Effector memory CD4-positive, alpha-beta T cell (primary cell): ENCODE measurements around the gene MICU1.

Experiments
- DNase-seq, 3 donors: peaks; one replicate each; pipeline ENCODE4 v3.0.0-alpha.2; 2020
- H3K27ac ChIP-seq: 2 replicates; pipeline ENCODE4 v1.7.0; 2013; ENCODE audit warnings: mild to moderate bottlenecking, low read length, moderate library complexity; ENCODE audit not compliant: insufficient read depth, poor library complexity, severe bottlenecking
- H3K27me3 ChIP-seq: replicated peaks from 2 replicates; pipeline ENCODE4 v1.7.0; 2013; ENCODE audit warnings: mild to moderate bottlenecking, low read length; ENCODE audit not compliant: insufficient read depth, control insufficient read depth, poor library complexity, severe bottlenecking
- H3K36me3 ChIP-seq: 2 replicates; pipeline ENCODE4 v1.7.0; 2013; ENCODE audit warnings: mild to moderate bottlenecking, low read length, moderate library complexity; ENCODE audit not compliant: control insufficient read depth, insufficient read depth
- H3K4me1 ChIP-seq: 2 replicates; pipeline ENCODE4 v1.7.0; 2013; ENCODE audit warnings: low read length, mild to moderate bottlenecking; ENCODE audit not compliant: control insufficient read depth, insufficient read depth, poor library complexity, severe bottlenecking
- H3K4me3 ChIP-seq: 2 replicates; pipeline ENCODE4 v1.7.0; 2013; ENCODE audit warnings: low read length, low read depth, mild to moderate bottlenecking; ENCODE audit not compliant: insufficient read depth, poor library complexity, severe bottlenecking
- H3K9me3 ChIP-seq: 2 replicates; pipeline ENCODE4 v1.7.0; 2013; ENCODE audit warnings: mild to moderate bottlenecking, low read length, moderate library complexity; ENCODE audit not compliant: control insufficient read depth

Gene MICU1

GRCh38 chr10:72517244-72517643 is 108.6 kb downstream of the MICU1 start:
- no peak overlapping the region for H3K27ac ChIP-seq
- H3K27me3 ChIP-seq, result no peaks in the 10 kb centered on the region
- no peak overlapping the region for H3K4me3 ChIP-seq
- no peaks in the 10 kb centered on the region for H3K9me3 ChIP-seq
- H3K4me1 ChIP-seq, result no peaks in the 10 kb centered on the region
- no peak for DNase-seq
- no peaks in the 10 kb centered on the region for H3K36me3 ChIP-seq

- Histone ChIP-seq H3K4me1 (no peaks in the 10 kb centered on the region), H3K4me3 (no peak overlapping the region), H3K9me3 (no peaks in the 10 kb centered on the region), H3K36me3 (no peaks in the 10 kb centered on the region), H3K27ac (no peak overlapping the region), H3K27me3 (no peaks in the 10 kb centered on the region)
- no peak for DNase-seq
Observed at GRCh38 chr10:72515455-72515854, 110.4 kb downstream of the MICU1 start.

DNA sequence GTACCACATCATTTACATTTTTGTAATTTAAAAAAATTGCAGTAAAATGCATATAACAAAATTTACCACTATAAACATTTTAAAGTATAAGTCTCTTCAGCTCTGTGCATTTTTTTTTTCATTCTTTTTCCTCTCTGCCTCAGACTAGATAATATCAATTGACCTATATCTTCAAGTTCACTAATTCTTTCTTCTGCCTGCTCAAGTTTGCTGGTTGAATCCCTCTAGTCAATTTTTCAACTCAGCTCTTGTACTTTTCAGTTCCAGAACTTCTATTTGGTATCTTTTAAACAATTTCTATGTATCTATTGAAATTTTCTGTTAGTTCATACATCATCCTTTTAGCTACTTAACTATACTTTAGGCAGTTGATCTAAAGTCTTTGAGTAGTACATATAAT is 112.0 kb downstream of the MICU1 start:
- H3K9me3 ChIP-seq, result no peaks in the 10 kb centered on the region
- no peak for DNase-seq

GRCh38 chr10:72511459-72511858 is 114.4 kb downstream of the MICU1 start:
- DNase-seq, result no peak
- Histone ChIP-seq H3K36me3 (no peaks in the 10 kb centered on the region), H3K9me3 (no peaks in the 10 kb centered on the region), H3K4me1 (no peaks in the 10 kb centered on the region), H3K27me3 (no peaks in the 10 kb centered on the region), H3K4me3 (no peak overlapping the region), H3K27ac (no peak overlapping the region)

More for the DNA sequence above, 112.0 kb downstream of the MICU1 start:
- no peaks in the 10 kb centered on the region for H3K4me1 ChIP-seq
- H3K27me3 ChIP-seq, result no peaks in the 10 kb centered on the region
- H3K36me3 ChIP-seq, result no peaks in the 10 kb centered on the region
- H3K27ac ChIP-seq, result no peak overlapping the region
- H3K4me3 ChIP-seq, result no peak overlapping the region

- Histone ChIP-seq H3K27me3 (no peaks in the 10 kb centered on the region), H3K4me3 (no peak overlapping the region), H3K27ac (no peak overlapping the region), H3K36me3 (no peaks in the 10 kb centered on the region), H3K4me1 (no peaks in the 10 kb centered on the region), H3K9me3 (no peaks in the 10 kb centered on the region)
- no peak for DNase-seq
Observed at GRCh38 chr10:72509941-72510340, 115.9 kb downstream of the MICU1 start.

GRCh38 chr10:72509206-72509799 is 116.6 kb downstream of the MICU1 start:
- no peaks in the 10 kb centered on the region for H3K27me3 ChIP-seq
- H3K27ac ChIP-seq, result no peak overlapping the region
- H3K36me3 ChIP-seq, result no peaks in the 10 kb centered on the region
- no peak for DNase-seq
- H3K4me3 ChIP-seq, result no peak overlapping the region
- H3K9me3 ChIP-seq, result no peaks in the 10 kb centered on the region
- H3K4me1 ChIP-seq, result no peaks in the 10 kb centered on the region

- DNase-seq, result no peak
- H3K4me1 ChIP-seq, result no peaks in the 10 kb centered on the region
- no peaks in the 10 kb centered on the region for H3K36me3 ChIP-seq
- H3K27me3 ChIP-seq, result no peaks in the 10 kb centered on the region
- H3K27ac ChIP-seq, result no peak overlapping the region
- H3K4me3 ChIP-seq, result no peak overlapping the region
- H3K9me3 ChIP-seq, result no peaks in the 10 kb centered on the region
Observed at GRCh38 chr10:72508033-72508432, 117.8 kb downstream of the MICU1 start.

- Histone ChIP-seq H3K4me1 (no peaks in the 10 kb centered on the region), H3K27me3 (no peaks in the 10 kb centered on the region), H3K9me3 (no peaks in the 10 kb centered on the region), H3K27ac (no peak overlapping the region), H3K36me3 (no peaks in the 10 kb centered on the region), H3K4me3 (no peak overlapping the region)
- DNase-seq, result no peak
Observed at GRCh38 chr10:72506474-72506873, 119.4 kb downstream of the MICU1 start.

- H3K9me3 ChIP-seq, result no peaks in the 10 kb centered on the region
- DNase-seq, result no peak
- H3K36me3 ChIP-seq, result no peaks in the 10 kb centered on the region
- H3K4me1 ChIP-seq, result no peaks in the 10 kb centered on the region
- no peak overlapping the region for H3K4me3 ChIP-seq
- no peaks in the 10 kb centered on the region for H3K27me3 ChIP-seq
- H3K27ac ChIP-seq, result no peak overlapping the region
Observed at GRCh38 chr10:72505435-72505834, 120.4 kb downstream of the MICU1 start.

DNA sequence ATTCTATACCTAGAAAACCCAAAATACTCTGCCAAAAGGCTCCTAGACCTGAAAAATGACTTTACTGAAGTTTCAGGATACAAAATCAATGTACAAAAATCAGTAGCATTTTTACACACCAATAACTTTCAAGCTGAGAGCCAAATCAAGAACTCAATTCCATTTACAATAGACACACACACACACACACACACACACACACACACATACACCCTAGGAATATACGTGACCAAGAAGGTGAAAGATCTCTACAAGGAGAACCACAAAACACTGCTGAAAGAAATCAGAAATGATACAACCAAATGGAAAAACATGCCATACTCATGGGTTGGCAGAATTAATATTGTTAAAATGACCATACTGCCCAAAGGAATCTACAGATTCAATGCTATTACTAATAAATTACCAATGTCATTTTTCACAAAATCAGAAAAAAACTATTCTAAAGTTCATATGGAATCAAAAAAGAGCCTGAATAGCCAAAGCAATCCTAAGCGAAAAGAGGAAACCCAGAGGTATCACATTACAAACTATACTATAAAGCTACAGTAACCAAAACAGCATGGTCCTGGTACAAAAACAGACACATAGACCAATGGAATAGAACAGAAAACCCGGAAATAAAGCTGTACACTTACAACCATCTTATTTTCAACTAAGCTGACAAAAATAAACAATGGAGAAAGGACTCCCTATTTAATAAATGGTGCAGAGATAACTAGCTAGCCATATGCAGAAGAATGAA is 122.0 kb downstream of the MICU1 start:
- no peak for DNase-seq
- Histone ChIP-seq H3K9me3 (no peaks in the 10 kb centered on the region), H3K27me3 (no peaks in the 10 kb centered on the region), H3K4me1 (no peaks in the 10 kb centered on the region), H3K4me3 (no peak overlapping the region), H3K36me3 (no peaks in the 10 kb centered on the region), H3K27ac (no peak overlapping the region)
